HG03280 (cell line): ENCODE results near the gene ARID5B.
"Not testable (repeated sequence)": the region's sequence is repeated elsewhere in the genome, so short reads cannot be mapped to it uniquely, and the experiment has no call there.

ENCODE experiments used
- ATAC-seq: cut with Tn5 transposase; IDR thresholded peaks from one replicate; pipeline ENCODE4 v1.9.1; 2021; ENCODE audit warnings: mild to moderate bottlenecking, moderate library complexity; ENCODE audit not compliant: unreplicated experiment

Gene ARID5B

GRCh38 chr10:62027841-62028501 lies 126.5 kb downstream of the ARID5B start:
- no peak for ATAC-seq

- ATAC-seq, result not testable (repeated sequence)
These were observed 127.0 kb downstream of the ARID5B start for GRCh38 chr10:62028502-62028842.

GRCh38 chr10:62029401-62029800 lies 127.9 kb downstream of the ARID5B start:
- ATAC-seq, result no peak

DNA sequence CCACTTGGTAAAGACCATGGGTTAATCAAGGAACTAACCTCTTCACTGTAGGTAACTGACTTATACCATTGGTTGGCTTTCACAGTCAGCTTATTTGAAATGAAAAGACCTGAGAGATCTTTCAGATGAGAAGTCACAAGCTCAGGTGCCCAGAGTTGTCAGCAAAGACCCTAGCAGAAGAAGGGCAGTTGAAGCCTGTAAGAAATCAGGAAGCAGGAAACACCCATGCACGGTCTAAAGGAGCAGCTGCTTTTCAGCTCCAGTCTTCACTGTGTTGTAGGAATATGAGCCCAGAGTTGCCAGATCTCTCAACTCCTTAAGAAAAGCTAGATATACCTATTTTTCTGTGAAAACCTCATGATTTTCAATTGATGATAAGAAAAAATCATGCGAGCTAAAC lies 130.0 kb downstream of the ARID5B start:
- no peak for ATAC-seq

GRCh38 chr10:62033125-62033524 lies 131.6 kb downstream of the ARID5B start:
- ATAC-seq, result no peak

DNA sequence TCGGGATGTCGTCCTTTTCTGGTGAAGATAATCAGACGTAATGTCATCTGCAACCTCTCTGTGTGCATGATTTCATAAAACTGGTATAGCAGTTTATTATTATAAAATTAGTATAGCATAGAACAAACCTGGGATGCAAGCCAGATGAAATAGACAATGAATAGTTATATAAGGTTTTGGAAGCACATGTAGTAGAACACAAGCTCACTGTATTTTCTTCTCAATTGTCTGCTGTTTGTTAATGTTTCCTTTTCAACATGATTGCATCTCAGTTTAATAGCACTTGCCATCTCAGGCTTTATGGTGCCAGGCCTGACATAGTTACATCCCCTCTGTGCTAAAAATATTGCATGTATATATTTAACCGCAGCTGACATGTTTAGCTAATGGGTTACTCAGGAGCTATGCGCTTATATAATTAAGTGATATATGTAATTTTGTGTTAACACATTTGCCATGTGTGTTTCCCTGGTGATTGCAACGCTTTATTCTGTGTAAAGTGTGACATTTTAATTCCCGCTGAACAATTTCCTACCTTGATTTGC lies 132.7 kb downstream of the ARID5B start:
- no peak for ATAC-seq

DNA sequence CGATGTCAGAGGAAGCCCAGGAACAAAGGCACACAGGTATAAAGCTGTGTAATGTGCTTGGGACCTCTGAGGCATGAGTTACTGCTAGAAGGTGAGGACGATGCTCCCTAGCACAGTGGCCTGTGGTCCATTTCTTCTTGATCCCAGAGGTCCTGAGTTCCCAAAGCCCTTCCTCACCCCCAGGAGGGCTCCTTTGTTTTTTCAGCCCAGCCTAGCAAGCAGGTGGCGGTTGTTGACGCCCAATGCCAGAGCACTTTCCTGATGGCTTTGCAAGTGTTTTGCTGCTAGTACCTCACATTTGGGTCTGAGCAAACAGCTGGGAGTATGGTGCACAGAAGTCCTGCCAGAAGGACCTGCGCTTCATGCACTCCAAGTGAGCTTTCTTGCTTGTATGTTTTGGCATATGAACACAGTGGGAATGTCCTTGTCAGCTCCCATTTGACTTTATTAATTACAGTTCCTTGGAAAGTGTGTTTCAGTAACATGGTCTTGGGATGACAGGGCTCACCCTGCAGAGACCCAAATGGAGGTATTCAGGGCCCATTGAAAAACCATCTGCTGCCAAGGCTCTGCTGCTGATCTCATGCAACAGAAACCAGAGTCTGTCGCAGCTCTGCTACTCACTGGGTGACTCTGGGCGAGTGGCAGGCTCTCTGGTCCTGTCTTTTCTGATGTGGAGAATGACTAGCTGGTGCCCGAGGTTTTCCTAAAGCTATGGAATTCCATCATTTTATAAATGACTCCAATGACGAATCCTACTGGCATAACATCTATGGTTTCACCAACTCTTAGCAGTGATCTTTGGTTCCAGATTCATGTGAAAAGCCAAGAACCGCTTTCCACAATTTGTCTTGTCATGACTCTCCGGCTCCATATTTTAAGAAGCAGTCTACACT lies 134.9 kb downstream of the ARID5B start:
- no peak for ATAC-seq

DNA sequence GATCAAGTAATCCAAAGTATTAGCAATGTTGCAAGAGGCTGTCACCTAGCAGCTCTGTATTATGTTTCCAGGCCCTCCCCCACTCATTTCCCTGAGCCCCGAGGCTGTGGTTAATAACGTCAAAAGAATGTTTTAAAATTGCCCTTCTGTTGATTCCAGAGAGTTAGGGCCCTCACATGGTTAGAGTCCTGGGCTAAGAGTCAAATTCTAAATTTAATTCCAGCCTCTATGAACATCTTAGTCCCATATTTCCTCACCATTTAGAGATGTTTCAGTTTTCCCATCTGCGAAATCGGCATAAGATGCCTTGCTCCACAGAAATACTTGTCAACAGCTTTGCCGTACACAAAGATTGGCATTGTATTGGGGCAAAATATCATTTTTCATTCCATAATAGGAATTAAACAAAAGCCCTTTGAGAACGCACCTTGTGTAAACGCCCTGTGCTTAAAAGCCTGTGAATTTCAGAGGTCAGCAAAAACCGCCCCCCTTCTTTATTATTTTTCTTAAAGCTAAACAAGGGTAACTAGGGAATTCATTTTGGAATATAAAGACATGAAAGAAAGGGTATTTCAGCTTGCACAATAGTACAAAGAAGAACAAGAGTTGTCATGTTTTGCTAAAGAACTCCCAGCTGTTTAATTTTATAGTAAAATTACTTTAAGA lies 135.8 kb downstream of the ARID5B start:
- no peak for ATAC-seq

DNA sequence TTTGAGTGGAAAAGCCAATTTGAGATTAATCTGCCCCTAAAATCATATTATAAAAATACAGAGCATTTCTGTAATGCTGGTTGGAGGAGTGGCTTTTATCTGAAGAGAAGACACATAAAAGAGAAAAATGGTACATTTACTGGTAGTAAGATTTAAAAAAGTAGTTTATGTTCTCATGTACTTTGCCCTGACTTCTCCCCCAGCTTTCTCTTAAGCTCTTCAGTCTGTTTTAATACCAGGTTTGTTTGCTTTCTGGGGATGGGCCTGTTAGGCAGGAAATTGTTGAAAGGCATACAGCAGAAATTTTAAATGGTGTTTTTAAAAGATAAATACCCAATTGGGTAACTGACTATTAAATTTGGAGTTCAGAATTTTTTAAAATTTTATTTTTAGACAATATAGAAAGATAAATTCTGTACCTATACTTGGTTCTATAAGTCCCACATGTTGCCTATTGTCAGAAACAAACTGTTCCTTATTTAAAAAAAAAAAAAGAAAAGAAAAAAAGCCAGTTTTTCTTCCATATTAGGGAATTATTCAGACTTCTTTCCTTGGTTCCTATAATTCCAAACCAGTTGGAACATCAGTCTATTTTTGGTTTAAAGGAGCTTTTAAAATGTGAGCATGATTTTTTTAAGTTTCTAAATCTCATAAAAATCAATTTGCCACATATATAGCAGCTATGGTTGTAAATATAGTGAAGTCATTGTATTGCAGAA lies 136.6 kb downstream of the ARID5B start:
- ATAC-seq, result no peak

GRCh38 chr10:62038609-62039190 lies 137.2 kb downstream of the ARID5B start:
- ATAC-seq, result peak; percentile 56

DNA sequence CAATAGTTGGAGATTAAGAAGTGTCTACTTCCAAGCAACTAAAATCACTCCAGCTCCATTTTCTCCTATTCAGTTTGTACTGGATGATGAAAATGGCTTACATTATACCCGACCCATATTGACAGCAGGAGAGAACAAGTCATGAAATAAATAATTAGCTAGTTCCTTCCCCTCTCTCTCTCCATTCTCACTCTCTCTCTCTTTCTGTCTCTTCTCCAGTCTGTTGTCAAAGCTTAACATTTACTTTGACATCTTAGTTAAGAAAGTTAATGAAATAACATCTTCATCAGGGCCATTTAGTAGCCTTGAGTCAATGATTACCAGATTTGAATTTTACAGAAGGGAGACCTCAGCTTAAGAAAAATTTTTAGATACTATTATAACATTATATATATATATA lies 138.5 kb downstream of the ARID5B start:
- no peak for ATAC-seq

DNA sequence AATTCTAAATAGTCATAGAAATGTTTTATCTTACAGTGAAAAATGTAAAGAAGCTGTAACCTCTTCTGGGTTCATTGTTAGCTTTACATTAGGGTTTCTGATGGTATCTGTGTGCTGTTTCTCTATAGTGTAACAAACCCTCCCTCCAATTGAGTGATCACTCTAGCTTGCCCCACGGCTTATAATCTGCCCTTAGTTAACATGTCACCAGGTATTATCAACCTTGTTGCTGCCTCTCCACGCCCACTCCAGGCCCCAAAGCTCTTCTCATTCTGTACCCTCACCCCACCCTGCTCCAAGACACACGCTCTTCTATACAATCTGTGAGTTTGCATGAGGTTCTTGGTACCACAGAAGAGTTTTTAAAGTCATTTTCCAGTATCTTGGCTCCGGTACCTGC lies 139.4 kb downstream of the ARID5B start:
- no peak for ATAC-seq

DNA sequence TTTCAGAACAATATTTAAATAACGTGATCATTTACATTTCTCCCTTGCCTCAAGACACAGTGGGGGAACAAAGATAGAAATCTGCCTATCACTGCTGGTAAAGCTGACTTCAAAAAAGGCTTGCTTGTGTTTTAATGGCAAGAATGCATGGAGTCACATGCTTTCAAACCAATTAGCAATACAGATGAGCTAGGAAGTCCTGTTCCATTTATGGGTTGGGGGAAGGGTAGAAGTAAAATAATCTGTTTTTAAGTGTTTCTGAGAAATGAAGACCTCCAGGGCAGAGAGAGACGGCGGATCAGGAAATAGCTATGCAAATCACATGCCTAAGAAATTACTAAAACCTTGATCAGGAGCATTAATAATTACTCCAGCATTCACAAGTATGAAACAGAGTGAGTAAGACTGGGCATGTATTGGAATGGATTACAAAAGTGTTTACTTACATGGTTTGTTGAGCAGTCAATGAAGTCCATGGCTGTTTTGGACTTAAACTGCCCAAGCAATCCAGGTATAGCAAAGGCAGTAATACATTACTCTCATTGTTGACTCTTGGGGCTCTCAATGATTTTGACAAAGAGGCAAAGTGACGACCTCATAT lies 142.0 kb downstream of the ARID5B start:
- no peak for ATAC-seq

DNA sequence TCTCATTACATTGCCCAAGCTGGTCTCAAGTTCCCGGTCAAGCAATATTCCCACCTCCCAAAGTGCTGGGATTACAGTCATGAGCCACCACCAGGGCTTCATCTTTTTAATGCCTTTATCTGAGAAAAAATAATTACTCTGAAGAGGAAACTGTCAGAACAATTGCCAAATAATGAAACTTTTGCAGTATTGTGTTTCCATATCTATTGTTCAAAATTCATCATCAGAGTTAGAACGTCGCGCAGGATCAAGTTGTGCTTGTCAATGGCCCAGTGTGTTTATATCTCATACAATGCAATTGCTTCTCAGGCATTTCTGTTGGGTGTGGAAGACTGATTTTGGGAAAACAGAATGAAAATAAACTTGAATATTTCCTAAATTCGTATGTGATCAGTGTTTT lies 143.1 kb downstream of the ARID5B start:
- no peak for ATAC-seq

GRCh38 chr10:62045765-62046521 lies 144.4 kb downstream of the ARID5B start:
- no peak for ATAC-seq

DNA sequence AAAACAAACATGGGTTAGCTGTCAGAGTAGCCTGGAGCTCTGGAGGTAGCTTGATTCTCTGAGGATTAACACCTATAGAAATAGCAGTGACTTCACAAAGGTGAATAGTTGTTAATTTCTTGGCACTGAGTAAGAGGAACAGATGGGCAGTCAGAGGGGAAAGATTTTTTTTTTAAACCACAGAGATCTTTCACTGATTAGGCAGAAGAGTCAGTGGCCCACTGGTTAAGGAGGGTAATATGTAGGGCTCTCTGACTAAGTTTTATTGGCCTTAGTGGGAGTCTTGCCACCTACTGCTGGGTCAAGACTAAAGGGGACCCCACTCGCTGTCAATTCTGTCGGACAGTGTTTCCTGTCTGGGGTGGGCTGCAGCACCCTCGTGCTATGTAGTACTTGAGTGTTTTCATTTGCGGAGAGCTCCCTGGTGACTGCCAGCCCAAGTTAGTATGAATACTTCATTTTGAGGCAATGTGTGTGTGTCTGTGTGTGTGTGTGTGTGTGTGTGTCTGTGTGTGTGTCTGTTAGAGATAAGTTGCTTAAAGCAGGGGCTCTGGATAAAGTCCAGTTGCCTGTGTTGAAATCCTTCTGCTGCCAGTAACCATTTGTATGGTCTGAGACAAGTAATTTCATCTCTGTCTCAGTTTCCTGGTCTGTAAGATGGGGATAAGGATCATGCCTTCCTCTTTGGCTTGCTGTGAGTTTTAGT lies 145.2 kb downstream of the ARID5B start:
- ATAC-seq, result peak; percentile 36

GRCh38 chr10:62047228-62047892 lies 145.9 kb downstream of the ARID5B start:
- no peak for ATAC-seq

DNA sequence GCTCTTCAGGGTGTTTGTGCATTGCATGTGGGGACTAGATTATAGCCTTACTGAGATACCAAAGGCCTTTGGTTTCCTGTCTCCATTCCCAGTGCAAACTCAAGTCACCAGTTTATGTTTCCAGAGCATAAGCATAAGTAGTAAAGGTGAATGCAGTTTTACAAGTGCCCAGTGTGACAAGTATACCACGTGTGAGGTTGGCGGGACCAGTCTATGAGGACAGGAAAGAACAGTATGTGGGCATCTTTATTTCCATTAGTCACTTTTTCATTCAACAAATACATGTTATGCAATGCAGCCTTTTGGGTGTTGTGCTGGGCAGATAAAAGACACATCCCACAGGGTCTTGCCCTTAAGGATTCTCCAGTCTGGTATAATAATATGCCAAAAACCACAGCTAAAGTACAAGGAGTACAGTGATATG lies 146.5 kb downstream of the ARID5B start:
- ATAC-seq, result no peak
